ENCODE results near the gene IAPP.
"Not testable (repeated sequence)": the region's sequence is repeated elsewhere in the genome, so short reads cannot be mapped to it uniquely, and the experiment has no call there.

The IAPP gene

DNA sequence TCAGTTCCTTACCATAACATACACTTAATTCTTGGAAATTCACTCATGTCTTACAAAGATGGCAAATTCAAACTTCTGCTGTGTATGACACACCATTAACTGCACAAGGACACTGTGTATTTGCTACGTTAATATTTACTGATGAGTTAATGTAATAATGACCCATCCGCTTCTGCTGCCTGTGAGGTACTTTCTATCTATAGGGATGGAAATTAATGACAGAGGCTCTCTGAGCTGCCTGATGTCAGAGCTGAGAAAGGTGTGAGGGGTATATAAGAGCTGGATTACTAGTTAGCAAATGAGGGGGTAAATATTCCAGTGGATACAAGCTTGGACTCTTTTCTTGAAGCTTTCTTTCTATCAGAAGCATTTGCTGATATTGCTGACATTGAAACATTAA, at the start of gene IAPP:
TSS of gene IAPP (plus strand) at position 301 of the 400 bp plus-strand sequence. CDS start 450 bp downstream, outside the sequence.
- DNase-seq = no peak

DNA sequence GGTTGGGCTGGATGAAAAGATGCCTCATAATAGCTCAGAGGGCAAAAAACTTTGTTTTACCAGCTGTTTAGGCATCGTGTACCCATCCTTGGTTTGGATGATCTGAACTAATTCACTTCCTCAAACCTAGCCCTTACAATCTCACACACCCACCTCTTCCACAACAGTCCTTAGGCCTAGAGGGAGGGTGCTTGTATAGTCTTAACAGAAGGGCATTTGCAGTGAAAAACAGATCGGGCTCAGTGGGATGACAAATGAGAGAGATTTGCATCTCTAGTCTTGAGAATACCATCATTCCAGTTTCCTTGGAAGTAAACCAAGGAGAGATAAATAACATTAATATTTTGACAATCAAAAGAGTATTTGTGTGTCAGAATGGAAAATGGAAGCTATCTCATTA, 49.0 kb upstream of the IAPP start:
- no peak for DNase-seq

DNA sequence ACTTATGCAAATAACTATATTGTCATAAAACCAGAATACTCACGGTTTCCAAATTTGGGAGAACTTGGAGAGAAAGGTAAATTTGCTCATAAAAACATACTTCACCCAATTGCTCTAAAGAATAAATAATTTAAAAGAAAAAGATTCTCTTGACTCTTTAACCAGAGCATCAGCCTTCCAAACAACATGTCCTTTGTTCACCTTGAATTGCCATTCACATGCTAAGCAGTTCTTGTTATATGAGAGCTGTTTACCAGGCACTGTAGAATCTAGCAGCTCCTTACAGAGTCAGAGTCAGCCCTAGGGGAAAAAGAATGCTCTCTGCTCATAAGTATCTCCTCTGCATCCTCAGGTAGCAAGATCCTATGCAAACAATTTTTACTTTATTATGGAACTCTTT, 48.2 kb upstream of the IAPP start:
- no peak for DNase-seq

- no peak for DNase-seq
Observed at GRCh38 chr12:21328578-21328977, 44.1 kb upstream of the IAPP start.

- DNase-seq = no peak
Observed at GRCh38 chr12:21330682-21331253, 41.9 kb upstream of the IAPP start.

DNA sequence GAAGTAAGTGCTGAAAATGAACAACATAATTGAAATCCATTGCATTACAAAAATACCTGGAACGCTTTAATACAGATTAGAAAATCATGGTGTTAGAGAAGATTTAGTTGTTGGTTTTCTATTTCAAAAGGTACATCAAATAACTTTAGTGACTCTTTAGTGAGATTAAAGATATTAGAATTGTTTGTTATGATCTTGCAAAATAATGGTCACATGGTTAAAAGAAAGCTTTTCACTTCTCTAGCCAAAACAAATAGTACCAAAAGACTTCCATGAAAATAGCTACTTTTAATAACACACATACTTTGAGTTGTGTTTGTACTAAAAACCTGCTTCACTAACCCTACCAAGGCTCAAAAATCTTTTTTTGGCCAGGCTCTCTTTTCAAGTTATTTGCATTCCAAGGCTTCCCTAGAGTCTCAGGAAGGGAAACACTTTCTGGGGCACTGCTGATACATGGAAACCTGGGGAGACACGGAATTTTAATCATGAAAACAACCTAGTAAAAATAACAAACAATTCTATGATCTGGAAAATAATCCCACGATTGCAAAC, 37.9 kb upstream of the IAPP start, which contains the start of gene SLCO1A2:
TSS of gene SLCO1A2 (minus strand) at position 147 of the 555 bp plus-strand sequence. CDS start 270 bp downstream, outside the sequence.
- DNase-seq = no peak

- DNase-seq = no peak
Observed at GRCh38 chr12:21336656-21337055, 36.0 kb upstream of the IAPP start.

- no peak for DNase-seq
Observed at GRCh38 chr12:21337453-21337852, 35.2 kb upstream of the IAPP start.

DNA sequence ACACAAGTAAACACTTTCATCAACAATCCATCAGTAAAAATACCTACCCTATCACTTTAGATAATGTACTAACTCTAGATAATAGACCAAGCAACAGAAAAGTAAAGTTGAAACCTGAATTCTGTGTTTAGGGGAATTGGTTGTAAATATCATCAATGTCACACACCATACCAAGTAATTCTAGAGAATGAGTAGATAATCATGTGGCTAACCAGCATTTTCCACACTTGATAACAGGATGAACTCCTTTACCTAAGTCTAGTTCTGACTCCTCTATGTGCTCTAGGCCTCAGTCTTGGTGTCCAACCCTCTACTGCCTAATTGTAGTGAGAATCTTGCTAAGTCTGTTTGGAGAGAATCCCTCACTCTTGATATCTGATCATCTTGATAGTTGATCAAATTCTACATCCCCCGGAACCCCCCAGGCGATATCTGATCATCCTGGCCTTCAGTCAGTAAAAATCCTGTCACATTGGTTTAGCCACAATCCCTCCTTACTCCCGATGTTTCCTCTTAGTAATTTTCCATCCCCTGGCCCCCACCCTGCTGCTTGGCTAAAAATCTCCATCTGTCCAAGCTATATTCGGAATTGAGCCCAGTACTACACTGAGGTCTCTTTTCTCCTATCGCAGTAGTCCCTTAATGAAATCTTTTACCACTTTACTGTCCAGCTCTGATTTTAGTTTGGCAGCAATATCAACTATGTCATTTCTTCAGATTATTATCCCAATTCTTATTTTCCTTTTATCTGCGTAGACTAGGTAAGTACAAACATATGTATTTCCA, 34.5 kb upstream of the IAPP start:
- no peak for DNase-seq

DNA sequence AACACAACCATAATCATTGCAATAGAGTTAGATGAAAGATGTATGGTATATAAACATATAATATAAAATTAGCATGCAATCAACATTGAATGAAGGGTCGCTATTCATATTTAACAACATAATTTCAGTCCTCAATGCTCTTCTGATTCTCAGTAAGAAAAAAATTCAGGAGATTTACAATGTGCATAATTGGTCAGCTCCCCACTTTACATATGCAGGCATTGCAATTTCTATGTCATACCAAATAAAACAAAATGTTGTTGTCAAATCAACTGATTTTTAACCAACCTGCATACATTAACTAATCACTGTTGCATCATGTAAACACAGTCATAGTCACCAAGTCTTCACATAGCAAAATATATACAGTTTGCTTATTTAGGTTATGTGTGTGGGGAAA, 32.8 kb upstream of the IAPP start:
- DNase-seq = no peak

- DNase-seq = no peak
Observed at GRCh38 chr12:21340403-21340802, 32.3 kb upstream of the IAPP start.

- DNase-seq = no peak
Observed at GRCh38 chr12:21341769-21342168, 30.9 kb upstream of the IAPP start.

DNA sequence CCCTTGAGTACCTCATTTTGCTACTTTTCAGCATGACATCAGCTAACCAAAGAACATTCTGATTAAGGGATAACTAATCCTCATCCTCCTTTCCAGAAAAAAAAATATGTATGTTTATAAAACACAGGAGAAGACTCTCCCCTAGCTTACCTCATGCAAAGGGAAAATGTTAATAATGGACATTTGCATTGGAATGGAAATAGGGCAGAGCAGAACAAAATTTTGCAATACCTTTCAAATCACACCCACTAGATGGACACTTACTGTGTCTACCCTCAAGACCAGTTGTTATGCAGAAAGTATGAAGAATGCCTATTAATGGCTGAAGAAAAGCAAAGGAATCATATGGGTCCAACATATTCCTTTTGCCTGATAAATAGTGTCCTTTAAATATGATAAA, 29.1 kb upstream of the IAPP start:
- no peak for DNase-seq

GRCh38 chr12:21346542-21347205, 26.0 kb upstream of the IAPP start:
- DNase-seq = no peak

- no peak for DNase-seq
Observed at GRCh38 chr12:21350975-21351374, 21.7 kb upstream of the IAPP start.

DNA sequence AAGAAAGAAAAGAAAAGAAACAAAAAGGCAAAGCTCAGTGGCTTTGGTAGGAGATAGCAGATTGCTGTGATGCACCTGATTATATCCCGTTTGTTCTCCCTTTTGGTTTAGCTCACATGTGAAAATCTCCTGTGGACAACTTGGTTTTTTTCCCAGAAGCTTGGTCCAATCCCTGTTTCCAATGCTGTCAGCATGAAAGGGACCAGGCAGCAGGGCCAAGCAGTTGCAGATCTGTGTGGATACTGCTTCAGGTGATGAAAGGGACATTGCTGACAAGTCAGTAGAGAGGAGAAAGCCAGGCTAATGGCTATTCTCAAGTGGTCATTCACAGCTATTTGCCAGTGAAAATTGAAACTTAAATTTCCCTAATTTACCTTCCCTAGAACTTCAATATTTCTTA, 19.2 kb upstream of the IAPP start:
- DNase-seq = no peak

DNA sequence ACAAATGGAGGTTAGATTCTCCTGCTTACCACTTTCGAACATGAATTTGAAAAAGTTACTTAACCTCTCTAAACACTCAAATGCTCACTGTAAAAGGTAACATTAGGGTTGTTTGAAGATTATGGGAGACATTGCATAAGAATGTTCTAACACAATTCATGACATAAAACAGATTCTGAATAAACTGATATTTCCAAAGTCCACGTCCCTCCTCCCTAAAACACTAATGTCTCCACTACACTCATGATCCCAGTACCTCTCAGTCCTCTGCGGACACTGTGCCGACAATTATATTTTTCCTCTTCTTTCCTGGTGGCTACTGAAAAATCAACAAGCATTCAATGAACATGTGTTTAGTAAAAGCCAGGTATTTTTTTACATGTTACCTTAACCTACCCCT, 18.8 kb upstream of the IAPP start:
- DNase-seq = no peak

DNA sequence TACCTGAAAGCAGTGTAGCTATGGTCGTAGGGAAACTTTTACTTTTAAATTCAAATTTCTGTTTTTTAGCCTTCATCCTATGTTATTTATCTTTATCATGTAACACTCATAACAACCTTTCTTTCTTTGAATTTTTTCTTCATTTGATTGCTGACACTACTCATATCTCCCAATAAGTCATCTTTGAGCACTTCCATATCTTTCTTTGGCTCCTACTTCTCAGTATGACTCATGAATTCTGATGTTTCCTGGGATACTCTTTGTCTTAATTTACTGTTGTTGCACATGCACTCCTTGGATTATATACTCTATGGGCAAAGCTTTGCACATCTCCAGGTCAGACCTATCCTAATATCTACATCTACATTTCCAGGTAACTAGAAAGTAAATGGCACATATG, 18.1 kb upstream of the IAPP start:
- DNase-seq = no peak

DNA sequence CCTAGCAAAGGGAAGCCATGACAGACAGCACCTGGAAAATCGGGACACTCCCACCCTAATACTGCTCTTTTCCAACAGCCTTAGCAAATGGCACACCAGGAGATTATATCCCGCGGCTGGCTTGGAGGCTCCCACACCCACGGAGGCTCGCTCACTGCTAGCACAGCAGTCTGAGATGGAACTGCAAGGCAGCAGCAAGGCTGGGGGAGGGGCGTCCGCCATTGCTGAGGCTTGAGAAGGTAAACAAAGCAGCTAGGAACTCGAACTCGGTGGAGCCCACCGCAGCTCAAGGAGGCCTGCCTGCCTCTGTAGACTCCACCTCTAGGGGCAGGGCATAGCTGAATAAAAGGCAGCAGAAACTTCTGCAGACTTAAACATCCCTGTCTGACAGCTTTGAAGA, 12.1 kb upstream of the IAPP start:
- not testable (repeated sequence) for DNase-seq

GRCh38 chr12:21369141-21369980, 3.3 kb upstream of the IAPP start:
- DNase-seq = no peak

GRCh38 chr12:21370845-21371449, 1.8 kb upstream of the IAPP start:
- DNase-seq = no peak

DNA sequence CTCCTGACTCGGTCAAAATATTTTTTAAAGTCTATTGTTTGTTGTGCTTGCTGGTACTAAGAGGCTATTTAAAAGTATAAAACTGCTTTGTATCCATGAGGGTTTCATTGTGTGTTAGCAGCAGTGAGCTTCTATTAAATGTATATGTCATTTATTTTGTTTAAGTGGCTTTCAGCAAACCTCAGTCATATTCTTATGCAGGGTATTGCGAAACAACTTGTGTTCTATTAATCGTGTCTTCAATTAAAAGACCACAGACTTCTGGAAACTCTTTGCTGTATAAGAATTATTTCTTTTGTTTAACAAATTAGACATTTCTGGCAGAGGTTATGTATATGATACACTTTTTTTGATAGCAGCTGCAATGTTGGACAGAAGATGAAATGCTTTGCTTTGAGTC, 6.5 kb downstream of the IAPP start:
- no peak for DNase-seq
